ENCODE data around the gene CLTC. TPM values are rescaled to one million over a fixed set of nuclear protein-coding genes. Genes with fewer than 3 reads are reported as not detected.

Gene CLTC
- total RNA-seq, 2 donors from 2014 or later = 202 to 206 TPM

DNA sequence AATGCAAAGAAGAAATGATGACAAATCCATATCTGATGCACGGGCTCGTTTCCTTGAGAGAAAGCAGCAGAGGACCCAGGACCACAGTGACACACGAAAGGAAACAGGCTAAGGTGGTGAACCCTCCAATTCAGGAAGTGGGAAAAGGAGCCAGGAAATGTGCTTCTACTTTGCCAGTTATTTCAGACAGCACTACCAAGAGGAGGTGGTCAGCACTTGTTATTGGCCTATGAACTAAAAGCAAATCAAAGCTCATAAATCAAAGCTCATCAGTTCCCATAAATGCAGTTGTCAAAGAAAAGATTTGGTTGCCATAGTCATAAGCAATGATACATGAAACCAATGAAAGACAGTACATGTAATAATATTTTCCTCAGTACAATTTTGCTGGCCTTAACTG is 12.6 kb upstream of the CLTC start:
- no peak overlapping the region for H3K27ac ChIP-seq
- H3K36me3 ChIP-seq = no peaks in the 10 kb centered on the region
- DNase-seq (ENCODE audit: low spot score) = no peak
- no peaks in the 10 kb centered on the region for H3K9me3 ChIP-seq
- TF ChIP-seq POLR2A (IDR thresholded peaks at IDR 0.05) (no peak), POLR2AphosphoS5 (IDR thresholded peaks at IDR 0.05) (no peak)
- TF ChIP-seq, protein P1, sequence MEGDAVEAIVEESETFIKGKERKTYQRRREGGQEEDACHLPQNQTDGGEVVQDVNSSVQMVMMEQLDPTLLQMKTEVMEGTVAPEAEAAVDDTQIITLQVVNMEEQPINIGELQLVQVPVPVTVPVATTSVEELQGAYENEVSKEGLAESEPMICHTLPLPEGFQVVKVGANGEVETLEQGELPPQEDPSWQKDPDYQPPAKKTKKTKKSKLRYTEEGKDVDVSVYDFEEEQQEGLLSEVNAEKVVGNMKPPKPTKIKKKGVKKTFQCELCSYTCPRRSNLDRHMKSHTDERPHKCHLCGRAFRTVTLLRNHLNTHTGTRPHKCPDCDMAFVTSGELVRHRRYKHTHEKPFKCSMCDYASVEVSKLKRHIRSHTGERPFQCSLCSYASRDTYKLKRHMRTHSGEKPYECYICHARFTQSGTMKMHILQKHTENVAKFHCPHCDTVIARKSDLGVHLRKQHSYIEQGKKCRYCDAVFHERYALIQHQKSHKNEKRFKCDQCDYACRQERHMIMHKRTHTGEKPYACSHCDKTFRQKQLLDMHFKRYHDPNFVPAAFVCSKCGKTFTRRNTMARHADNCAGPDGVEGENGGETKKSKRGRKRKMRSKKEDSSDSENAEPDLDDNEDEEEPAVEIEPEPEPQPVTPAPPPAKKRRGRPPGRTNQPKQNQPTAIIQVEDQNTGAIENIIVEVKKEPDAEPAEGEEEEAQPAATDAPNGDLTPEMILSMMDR (IDR thresholded peaks at IDR 0.05) = no peak
- intact Hi-C loops (cut with DNase I) = no loop called here
- H3K27me3 ChIP-seq (replicated peaks; ENCODE audit: insufficient read depth) = no peaks in the 10 kb centered on the region
- H3K4me3 ChIP-seq = no peak overlapping the region
- 89% methylated on average over 3 of the region's 3 CpGs for WGBS
- no peaks in the 10 kb centered on the region for H3K4me1 ChIP-seq (replicated peaks)

GRCh38 chr17:59607817-59608403 is 11.8 kb upstream of the CLTC start:
- Histone ChIP-seq H3K4me3 (no peak overlapping the region), H3K4me1 (replicated peaks) (no peaks in the 10 kb centered on the region), H3K9me3 (no peaks in the 10 kb centered on the region), H3K27ac (no peak overlapping the region), H3K27me3 (replicated peaks; ENCODE audit: insufficient read depth) (no peaks in the 10 kb centered on the region), H3K36me3 (no peaks in the 10 kb centered on the region)
- WGBS = 86% methylated on average over 5 of the region's 5 CpGs
- intact Hi-C loops (cut with DNase I) = no loop called here
- TF ChIP-seq POLR2AphosphoS5 (IDR thresholded peaks at IDR 0.05) = no peak
- no peak for TF ChIP-seq POLR2A (IDR thresholded peaks at IDR 0.05)
- TF ChIP-seq, protein P1 (IDR thresholded peaks at IDR 0.05) = no peak
- DNase-seq (ENCODE audit: low spot score) = no peak

GRCh38 chr17:59611503-59611902 is 8.2 kb upstream of the CLTC start:
- TF ChIP-seq POLR2AphosphoS5 (IDR thresholded peaks at IDR 0.05) (no peak), POLR2A (IDR thresholded peaks at IDR 0.05) (no peak)
- TF ChIP-seq, protein P1 (IDR thresholded peaks at IDR 0.05) = no peak
- DNase-seq (ENCODE audit: low spot score) = no peak
- no peaks in the 10 kb centered on the region for H3K4me1 ChIP-seq (replicated peaks)
- H3K4me3 ChIP-seq = no peak overlapping the region
- H3K27ac ChIP-seq = no peak overlapping the region
- no peaks in the 10 kb centered on the region for H3K36me3 ChIP-seq
- H3K9me3 ChIP-seq = no peaks in the 10 kb centered on the region
- intact Hi-C loops (cut with DNase I) = no loop called here
- H3K27me3 ChIP-seq (replicated peaks; ENCODE audit: insufficient read depth) = no peaks in the 10 kb centered on the region

GRCh38 chr17:59616253-59616920 is 3.3 kb upstream of the CLTC start:
- Histone ChIP-seq H3K27ac (no peak overlapping the region), H3K4me1 (replicated peaks) (no peaks in the 10 kb centered on the region), H3K27me3 (replicated peaks; ENCODE audit: insufficient read depth) (no peaks in the 10 kb centered on the region), H3K36me3 (no peaks in the 10 kb centered on the region), H3K4me3 (no peak overlapping the region), H3K9me3 (no peaks in the 10 kb centered on the region)
- intact Hi-C loops (cut with DNase I) = no loop called here
- TF ChIP-seq POLR2AphosphoS5 (IDR thresholded peaks at IDR 0.05) (no peak), POLR2A (IDR thresholded peaks at IDR 0.05) (no peak)
- TF ChIP-seq, protein P1 (IDR thresholded peaks at IDR 0.05) = no peak
- DNase-seq (ENCODE audit: low spot score) = no peak
- WGBS = 91% methylated on average over 7 of the region's 7 CpGs

DNA sequence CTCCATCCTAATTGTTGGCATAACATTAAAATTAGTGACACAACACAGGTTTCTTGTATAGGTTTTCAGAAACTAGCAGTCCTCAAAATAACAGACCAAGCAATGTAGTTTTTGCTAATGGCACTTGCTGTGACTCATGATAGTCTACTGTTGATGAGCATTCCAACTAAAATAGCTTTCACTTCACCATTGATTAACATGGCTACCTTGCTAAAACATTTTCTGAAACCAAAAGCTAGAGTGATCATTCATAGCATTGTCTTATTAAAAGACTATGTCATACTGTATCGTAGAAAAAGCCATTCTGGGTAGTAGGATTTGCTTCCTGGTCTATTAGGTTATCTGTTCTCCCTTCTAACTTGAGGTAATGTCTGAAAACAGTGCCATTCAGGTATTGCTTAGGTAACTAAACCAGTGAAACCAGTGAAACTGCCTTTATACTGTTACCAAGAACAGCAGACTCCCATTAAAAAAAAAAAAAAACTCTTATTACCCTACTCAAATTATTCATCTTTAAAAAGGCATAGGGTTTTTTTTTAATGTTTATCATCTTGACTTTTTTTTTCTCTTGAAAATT is 2.5 kb upstream of the CLTC start:
- TF ChIP-seq, protein P1 (IDR thresholded peaks at IDR 0.05) = no peak
- TF ChIP-seq POLR2AphosphoS5 (IDR thresholded peaks at IDR 0.05) (peak; percentile 23), POLR2A (IDR thresholded peaks at IDR 0.05) (no peak)
- Histone ChIP-seq H3K9me3 (no peaks in the 10 kb centered on the region), H3K36me3 (no peaks in the 10 kb centered on the region), H3K27me3 (replicated peaks; ENCODE audit: insufficient read depth) (no peaks in the 10 kb centered on the region), H3K4me1 (replicated peaks) (no peaks in the 10 kb centered on the region), H3K4me3 (no peak overlapping the region), H3K27ac (peak overlapping the region; percentile 98 to 99)
- 53% methylated on average over 1 of the region's 1 CpG for WGBS
- intact Hi-C loops (cut with DNase I) = no loop called here
- no peak for DNase-seq (ENCODE audit: low spot score)

All from prostate gland (tissue), 2 donors.